Liver (tissue), 3 donors: ENCODE results near the gene LEKR1.

Experiments used
- EGR1 ChIP-seq, 2 donors: IDR thresholded peaks; 2 replicates each; pipeline ENCODE4 v1.6.1; 2016 to 2018; ENCODE audit warnings: antibody characterized with exemption in 2 of 2, low read depth in 2 of 2
- FOXA1 ChIP-seq: IDR thresholded peaks from 2 replicates; pipeline ENCODE4 v1.6.1; 2016; ENCODE audit warnings: antibody characterized with exemption
- GABPA ChIP-seq, 2 donors: IDR thresholded peaks in 1 of 2; conservative IDR thresholded peaks in 1 of 2; 2 replicates each; pipeline ENCODE4 v1.6.1; 2016; ENCODE audit warnings: antibody characterized with exemption in 2 of 2, mild to moderate bottlenecking in 1 of 2, moderate library complexity in 1 of 2
- JUND ChIP-seq, 2 donors: IDR thresholded peaks; 2 replicates each; pipeline ENCODE4 v1.6.1; 2016; ENCODE audit warnings: antibody characterized with exemption in 2 of 2
- YY1 ChIP-seq: IDR thresholded peaks from 2 replicates; pipeline ENCODE4 v1.6.1; 2016; ENCODE audit warnings: antibody characterized with exemption, mild to moderate bottlenecking
- TF ChIP-seq, protein P1 (sequence below): IDR thresholded peaks from 2 replicates; pipeline ENCODE4 v1.6.1; 2016; ENCODE audit warnings: antibody characterized with exemption
- TF ChIP-seq, protein P2 (sequence below): fragments of 150-350 bp; IDR thresholded peaks from 2 replicates; pipeline ENCODE4 v1.5.1; 2017; ENCODE audit warnings: improper control_type of control experiment, low read depth, low read length; ENCODE audit not compliant: missing input control
- TF ChIP-seq, protein P3 (sequence below): IDR thresholded peaks from 2 replicates; pipeline ENCODE4 v1.6.1; 2016; ENCODE audit warnings: antibody characterized with exemption, mild to moderate bottlenecking
- TF ChIP-seq, protein P4 (sequence below): IDR thresholded peaks from 2 replicates; pipeline ENCODE4 v1.6.1; 2016; ENCODE audit warnings: antibody characterized with exemption
- donor health status: healthy.
- donor health status: healthy.

DNA sequence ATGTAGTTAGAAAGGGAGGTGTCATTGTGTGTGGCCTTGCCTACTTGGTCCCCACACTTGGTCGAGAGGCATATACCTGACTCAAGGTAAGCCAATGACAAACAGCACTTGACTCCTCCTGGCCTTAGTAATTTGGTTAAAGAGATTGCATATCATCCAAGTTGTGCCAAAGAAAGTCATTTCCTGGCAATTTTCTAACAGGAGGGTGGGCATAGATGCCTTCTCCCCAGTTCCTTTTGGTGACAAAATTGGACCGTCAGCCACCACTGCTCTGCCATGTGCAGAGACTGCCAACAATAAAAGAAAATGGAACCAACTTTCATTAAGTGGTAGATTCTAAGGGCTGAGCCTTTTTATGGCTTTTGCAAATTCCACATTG, 7.9 kb upstream of the LEKR1 start:
- TF ChIP-seq, protein P1, sequence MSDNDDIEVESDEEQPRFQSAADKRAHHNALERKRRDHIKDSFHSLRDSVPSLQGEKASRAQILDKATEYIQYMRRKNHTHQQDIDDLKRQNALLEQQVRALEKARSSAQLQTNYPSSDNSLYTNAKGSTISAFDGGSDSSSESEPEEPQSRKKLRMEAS, result no peak
- TF ChIP-seq, protein P2, sequence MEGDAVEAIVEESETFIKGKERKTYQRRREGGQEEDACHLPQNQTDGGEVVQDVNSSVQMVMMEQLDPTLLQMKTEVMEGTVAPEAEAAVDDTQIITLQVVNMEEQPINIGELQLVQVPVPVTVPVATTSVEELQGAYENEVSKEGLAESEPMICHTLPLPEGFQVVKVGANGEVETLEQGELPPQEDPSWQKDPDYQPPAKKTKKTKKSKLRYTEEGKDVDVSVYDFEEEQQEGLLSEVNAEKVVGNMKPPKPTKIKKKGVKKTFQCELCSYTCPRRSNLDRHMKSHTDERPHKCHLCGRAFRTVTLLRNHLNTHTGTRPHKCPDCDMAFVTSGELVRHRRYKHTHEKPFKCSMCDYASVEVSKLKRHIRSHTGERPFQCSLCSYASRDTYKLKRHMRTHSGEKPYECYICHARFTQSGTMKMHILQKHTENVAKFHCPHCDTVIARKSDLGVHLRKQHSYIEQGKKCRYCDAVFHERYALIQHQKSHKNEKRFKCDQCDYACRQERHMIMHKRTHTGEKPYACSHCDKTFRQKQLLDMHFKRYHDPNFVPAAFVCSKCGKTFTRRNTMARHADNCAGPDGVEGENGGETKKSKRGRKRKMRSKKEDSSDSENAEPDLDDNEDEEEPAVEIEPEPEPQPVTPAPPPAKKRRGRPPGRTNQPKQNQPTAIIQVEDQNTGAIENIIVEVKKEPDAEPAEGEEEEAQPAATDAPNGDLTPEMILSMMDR, result no peak
- TF ChIP-seq, protein P3, sequence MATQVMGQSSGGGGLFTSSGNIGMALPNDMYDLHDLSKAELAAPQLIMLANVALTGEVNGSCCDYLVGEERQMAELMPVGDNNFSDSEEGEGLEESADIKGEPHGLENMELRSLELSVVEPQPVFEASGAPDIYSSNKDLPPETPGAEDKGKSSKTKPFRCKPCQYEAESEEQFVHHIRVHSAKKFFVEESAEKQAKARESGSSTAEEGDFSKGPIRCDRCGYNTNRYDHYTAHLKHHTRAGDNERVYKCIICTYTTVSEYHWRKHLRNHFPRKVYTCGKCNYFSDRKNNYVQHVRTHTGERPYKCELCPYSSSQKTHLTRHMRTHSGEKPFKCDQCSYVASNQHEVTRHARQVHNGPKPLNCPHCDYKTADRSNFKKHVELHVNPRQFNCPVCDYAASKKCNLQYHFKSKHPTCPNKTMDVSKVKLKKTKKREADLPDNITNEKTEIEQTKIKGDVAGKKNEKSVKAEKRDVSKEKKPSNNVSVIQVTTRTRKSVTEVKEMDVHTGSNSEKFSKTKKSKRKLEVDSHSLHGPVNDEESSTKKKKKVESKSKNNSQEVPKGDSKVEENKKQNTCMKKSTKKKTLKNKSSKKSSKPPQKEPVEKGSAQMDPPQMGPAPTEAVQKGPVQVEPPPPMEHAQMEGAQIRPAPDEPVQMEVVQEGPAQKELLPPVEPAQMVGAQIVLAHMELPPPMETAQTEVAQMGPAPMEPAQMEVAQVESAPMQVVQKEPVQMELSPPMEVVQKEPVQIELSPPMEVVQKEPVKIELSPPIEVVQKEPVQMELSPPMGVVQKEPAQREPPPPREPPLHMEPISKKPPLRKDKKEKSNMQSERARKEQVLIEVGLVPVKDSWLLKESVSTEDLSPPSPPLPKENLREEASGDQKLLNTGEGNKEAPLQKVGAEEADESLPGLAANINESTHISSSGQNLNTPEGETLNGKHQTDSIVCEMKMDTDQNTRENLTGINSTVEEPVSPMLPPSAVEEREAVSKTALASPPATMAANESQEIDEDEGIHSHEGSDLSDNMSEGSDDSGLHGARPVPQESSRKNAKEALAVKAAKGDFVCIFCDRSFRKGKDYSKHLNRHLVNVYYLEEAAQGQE, result no peak
- TF ChIP-seq FOXA1 (no peak), GABPA (IDR thresholded peaks at IDR 0.05 in 1 of 2, conservative IDR thresholded peaks at IDR 0.05 in 1 of 2) (no peak), EGR1 (IDR thresholded peaks at IDR 0.05; ENCODE audit: low read depth in 2 of 2) (no peak), JUND (IDR thresholded peaks at IDR 0.05) (no peak), YY1 (no peak)
- TF ChIP-seq, protein P4, sequence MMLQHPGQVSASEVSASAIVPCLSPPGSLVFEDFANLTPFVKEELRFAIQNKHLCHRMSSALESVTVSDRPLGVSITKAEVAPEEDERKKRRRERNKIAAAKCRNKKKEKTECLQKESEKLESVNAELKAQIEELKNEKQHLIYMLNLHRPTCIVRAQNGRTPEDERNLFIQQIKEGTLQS, result no peak
